Psoas muscle (tissue), 8 donors: Measurements from ENCODE around the gene ANKRD33. TPM values are rescaled to one million over a fixed set of nuclear protein-coding genes. Genes with fewer than 3 reads are reported as not detected.

ENCODE experiments used
- ATAC-seq, 4 donors: fragments of 200-7000 bp; cut with Tn5 transposase; one replicate each; pipeline ENCODE4 v1.9.1; 2020; ENCODE audit warnings: moderate library complexity in 3 of 4, mild to moderate bottlenecking in 2 of 4
- DNase-seq, 2 donors: peaks; one replicate each; pipeline ENCODE4 v3.0.0-alpha.2; 2020
- H3K27ac ChIP-seq: fragments of 200-600 bp; one replicate; pipeline ENCODE4 v1.8.0; 2022
- H3K27me3 ChIP-seq, 3 donors: fragments of 200-600 bp in 1 of 3; one replicate each; pipeline versions ENCODE4 v1.6.1 to v1.8.0; 2013 to 2022; ENCODE audit warnings: low read length in 2 of 3, mild to moderate bottlenecking in 2 of 3, moderate library complexity in 1 of 3; ENCODE audit not compliant: insufficient read depth in 3 of 3
- H3K36me3 ChIP-seq, 2 donors: fragments of 200-600 bp in 1 of 2; one replicate each; pipeline versions ENCODE4 v1.6.1 to v1.8.0; 2013 to 2022; ENCODE audit warnings: low read depth in 1 of 2, mild to moderate bottlenecking in 1 of 2, moderate library complexity in 1 of 2; ENCODE audit not compliant: insufficient read depth in 1 of 2
- H3K4me1 ChIP-seq: fragments of 200-600 bp; one replicate; pipeline ENCODE4 v1.8.0; 2022
- H3K4me3 ChIP-seq: fragments of 200-600 bp; one replicate; pipeline ENCODE4 v1.8.0; 2022; ENCODE audit warnings: mild to moderate bottlenecking
- H3K9me3 ChIP-seq: fragments of 200-600 bp; one replicate; pipeline ENCODE4 v1.8.0; 2022
- WGBS, 3 donors: extraction: QIAGEN DNeasy Blood & Tissue Kit; methylation state at CpG; one replicate each; pipeline versions ENCODE4 v1.1.6 to v1.1.7; 2013; 5-methylcytosine and 5-hydroxymethylcytosine counted together
- intact Hi-C, 2 donors: fragments of 100-400 bp; cut with DNase I; formaldehyde crosslinking; loops; one replicate each; pipeline versions ENCODE4 v1.11.0 to v1.14.2; 2022
- polyA plus RNA-seq, 3 donors: library from polyadenylated mRNA; stranded (reverse); fragments of 200-250 nt; gene quantifications; one replicate each; pipeline ENCODE4 v1.2.3, GENCODE V29; 2013
- total RNA-seq, 4 donors: library from RNA; stranded (reverse); fragmentation: NEBNext Ultra II Directional in 2 of 4; extraction: Animal tissue kit (Norgen Biotek cat#: 25700) in 2 of 4; gene quantifications; one replicate each; pipeline versions ENCODE4 v1.2.1 to v1.2.4, GENCODE V29; 2021 to 2023
- TF ChIP-seq, protein P1 (sequence below): fragments of 200-600 bp; IDR thresholded peaks from one replicate; pipeline ENCODE4 v1.8.0; 2022; ENCODE audit warnings: antibody characterized with exemption
- donor health status: healthy with polysubstance abuse.
- donor health status: DM: no; HTN: no; CAD: no; lungs with moderate emphysema.
- donor health status: Bipolar disorder and iron deficiency.
- donor health status: healthy.
- donor health status: DM: yes; HTN: yes; CAD: no.
- donor health status: DM: no; HTN: no; CAD: no.
- donor health status: DM: no; HTN: no; CAD: no.
- donor health status: DM: yes; HTN: yes; CAD: no.

Gene ANKRD33
- total and polyA plus RNA-seq, 7 donors = 0.16 TPM; not detected in 6

DNA sequence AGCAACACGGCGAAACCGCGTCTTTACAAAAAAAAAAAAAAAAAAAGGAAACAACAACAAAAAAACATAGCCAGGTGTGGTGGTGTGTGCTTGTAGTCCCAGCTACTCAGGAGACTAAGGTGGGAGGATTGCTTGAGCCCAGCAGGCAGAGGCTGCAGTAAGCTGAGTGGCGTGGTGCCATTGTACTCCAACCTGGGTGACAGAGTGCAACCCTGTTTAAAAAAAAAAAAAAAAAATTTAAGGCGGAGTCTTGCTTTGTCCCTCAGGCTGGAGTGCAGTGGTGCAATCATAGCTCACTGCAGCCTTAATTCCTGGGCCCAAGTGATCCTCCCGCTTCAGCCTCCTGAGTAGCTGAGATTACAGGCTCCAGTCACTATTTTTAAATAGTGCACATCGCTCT lies 21.1 kb upstream of the ANKRD33 start:
- H3K27ac ChIP-seq = no peak overlapping the region
- 88 to 96% (median 96%) methylated on average over 8 of the region's 8 CpGs for WGBS, 3 donors
- TF ChIP-seq, protein P1, sequence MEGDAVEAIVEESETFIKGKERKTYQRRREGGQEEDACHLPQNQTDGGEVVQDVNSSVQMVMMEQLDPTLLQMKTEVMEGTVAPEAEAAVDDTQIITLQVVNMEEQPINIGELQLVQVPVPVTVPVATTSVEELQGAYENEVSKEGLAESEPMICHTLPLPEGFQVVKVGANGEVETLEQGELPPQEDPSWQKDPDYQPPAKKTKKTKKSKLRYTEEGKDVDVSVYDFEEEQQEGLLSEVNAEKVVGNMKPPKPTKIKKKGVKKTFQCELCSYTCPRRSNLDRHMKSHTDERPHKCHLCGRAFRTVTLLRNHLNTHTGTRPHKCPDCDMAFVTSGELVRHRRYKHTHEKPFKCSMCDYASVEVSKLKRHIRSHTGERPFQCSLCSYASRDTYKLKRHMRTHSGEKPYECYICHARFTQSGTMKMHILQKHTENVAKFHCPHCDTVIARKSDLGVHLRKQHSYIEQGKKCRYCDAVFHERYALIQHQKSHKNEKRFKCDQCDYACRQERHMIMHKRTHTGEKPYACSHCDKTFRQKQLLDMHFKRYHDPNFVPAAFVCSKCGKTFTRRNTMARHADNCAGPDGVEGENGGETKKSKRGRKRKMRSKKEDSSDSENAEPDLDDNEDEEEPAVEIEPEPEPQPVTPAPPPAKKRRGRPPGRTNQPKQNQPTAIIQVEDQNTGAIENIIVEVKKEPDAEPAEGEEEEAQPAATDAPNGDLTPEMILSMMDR = no peak
- H3K36me3 ChIP-seq = no peaks in the 10 kb centered on the region
- ATAC-seq (no peak), DNase-seq (peak in 1 of 2 donors; percentile 13)
- peaks cover 11% of the 10 kb centered on the region for H3K4me1 ChIP-seq
- no peaks in the 10 kb centered on the region for H3K9me3 ChIP-seq
- peaks cover 0 to 62% (median 6%) of the 10 kb centered on the region in 3 donors for H3K27me3 ChIP-seq
- H3K4me3 ChIP-seq = no peak overlapping the region
- intact Hi-C loops = no loop called here

DNA sequence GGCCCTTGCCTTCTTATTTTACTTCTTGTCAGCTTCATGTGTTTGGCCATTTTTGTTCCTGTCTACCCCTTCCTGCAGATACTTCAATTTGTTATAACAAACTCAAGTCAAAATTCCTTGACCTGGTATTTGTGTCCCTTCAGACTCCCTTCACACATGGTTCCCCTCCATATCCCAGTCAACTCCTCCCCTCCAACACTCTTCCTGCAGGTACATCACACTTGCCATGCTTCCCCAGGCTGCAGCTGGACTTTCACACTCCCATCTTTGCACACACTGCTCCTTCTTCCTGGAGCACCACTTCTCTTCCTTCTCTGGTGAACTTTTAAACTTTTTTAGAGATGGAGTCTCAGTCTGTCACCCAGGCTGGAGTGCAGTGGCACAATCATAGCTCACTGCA lies 20.5 kb upstream of the ANKRD33 start:
- intact Hi-C loops = no loop called here
- H3K36me3 ChIP-seq = no peaks in the 10 kb centered on the region
- no peaks in the 10 kb centered on the region for H3K9me3 ChIP-seq
- no peak overlapping the region for H3K4me3 ChIP-seq
- ATAC-seq (no peak), DNase-seq (peak in 1 of 2 donors; percentile 0)
- H3K4me1 ChIP-seq = peaks cover 11% of the 10 kb centered on the region
- peaks cover 0 to 57% (median 6%) of the 10 kb centered on the region in 3 donors for H3K27me3 ChIP-seq
- TF ChIP-seq, protein P1 = no peak
- H3K27ac ChIP-seq = no peak overlapping the region

DNA sequence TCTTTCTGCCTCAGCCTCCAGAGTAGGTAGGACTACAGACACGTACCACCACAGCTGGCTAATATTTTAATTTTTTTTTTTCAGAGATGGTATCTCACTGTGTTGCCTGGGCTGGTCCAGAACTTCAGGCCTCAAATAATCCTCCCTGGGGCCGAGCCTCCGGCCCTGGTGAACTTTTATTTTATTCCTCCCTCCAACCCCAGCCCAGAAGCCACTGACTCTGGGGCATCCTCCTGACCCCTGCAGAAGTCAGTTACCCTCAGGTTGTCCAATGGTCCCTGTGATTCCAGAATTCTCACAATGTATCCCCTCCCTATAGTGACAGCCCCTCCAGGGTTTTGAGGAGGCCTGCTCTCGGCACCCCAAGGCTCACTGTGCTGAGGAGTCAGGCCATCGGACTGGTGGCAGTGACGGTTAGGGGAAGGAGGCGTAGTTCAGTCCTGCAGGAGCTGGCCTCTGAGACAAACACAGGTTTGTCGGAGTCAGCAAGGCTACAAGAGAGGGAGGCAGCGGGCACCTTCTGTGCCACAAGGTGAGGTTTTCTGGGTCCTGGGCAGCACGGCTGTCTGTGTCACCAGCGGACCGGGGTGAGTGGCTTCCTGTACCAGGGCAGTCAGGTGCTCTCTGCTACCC lies 20.0 kb upstream of the ANKRD33 start:
- Histone ChIP-seq H3K27me3 (peaks cover 0 to 57% (median 6%) of the 10 kb centered on the region in 3 donors), H3K36me3 (no peaks in the 10 kb centered on the region), H3K4me3 (no peak overlapping the region), H3K9me3 (no peaks in the 10 kb centered on the region), H3K4me1 (peaks cover 11% of the 10 kb centered on the region), H3K27ac (no peak overlapping the region)
- DNase-seq (peak in 1 of 2 donors; percentile 39), ATAC-seq (no peak)
- intact Hi-C loops = no loop called here
- WGBS, 3 donors = 96 to 99% (median 97%) methylated on average over 12 of the region's 12 CpGs
- TF ChIP-seq, protein P1 = no peak

DNA sequence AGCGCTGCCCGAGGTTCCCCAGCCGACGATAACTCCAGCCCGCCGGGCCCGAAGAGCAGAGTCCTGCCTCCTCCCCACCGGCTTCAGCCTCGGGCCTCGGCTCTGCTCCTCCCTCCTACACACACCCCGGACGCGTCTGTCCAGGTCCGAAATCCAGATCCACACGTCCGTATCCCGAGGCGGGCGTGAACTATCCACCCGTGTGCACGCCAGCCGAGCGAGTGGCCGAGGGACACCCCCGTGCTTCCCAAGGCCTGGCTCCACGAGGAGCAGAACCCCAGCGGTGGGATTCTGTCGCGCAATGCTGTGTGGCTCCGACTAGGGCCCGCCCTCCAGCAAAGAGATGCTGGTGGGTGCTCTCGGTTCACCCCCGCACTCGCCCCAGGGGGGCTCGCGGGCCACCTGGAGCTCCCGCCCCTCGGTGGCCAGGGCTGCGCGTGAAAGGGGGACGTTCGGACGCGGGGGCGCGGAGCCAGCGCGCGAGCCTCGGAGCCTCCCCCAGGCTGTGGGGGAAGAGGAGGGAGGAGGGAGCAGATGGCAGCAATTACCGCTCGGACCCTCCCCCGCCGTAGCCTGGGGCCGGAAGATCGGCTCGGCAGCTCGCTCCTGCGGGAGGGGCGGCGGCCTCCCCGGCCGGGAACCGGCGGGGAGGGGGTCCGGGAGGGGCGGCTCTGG lies 18.9 kb upstream of the ANKRD33 start:
- peak overlapping the region; percentile 58 for H3K4me3 ChIP-seq
- H3K27ac ChIP-seq = no peak overlapping the region
- no peaks in the 10 kb centered on the region for H3K36me3 ChIP-seq
- ATAC-seq (peak in 3 of 4 donors; percentile 15 to 36 (median 31)), DNase-seq (peak in 1 of 2 donors; percentile 53)
- 6 to 8% (median 7%) methylated on average over 43 to 67 of the region's 67 CpGs for WGBS, 3 donors
- TF ChIP-seq, protein P1 = no peak
- H3K9me3 ChIP-seq = no peaks in the 10 kb centered on the region
- peaks cover 7% of the 10 kb centered on the region for H3K4me1 ChIP-seq
- intact Hi-C loops = no loop called here
- H3K27me3 ChIP-seq = peaks cover 0 to 49% (median 5%) of the 10 kb centered on the region in 3 donors
